Measurements from ENCODE around the gene GDAP1L1.
A peak's percentile ranks its signal among the peaks of the same experiment; 100 is the strongest.

DNA sequence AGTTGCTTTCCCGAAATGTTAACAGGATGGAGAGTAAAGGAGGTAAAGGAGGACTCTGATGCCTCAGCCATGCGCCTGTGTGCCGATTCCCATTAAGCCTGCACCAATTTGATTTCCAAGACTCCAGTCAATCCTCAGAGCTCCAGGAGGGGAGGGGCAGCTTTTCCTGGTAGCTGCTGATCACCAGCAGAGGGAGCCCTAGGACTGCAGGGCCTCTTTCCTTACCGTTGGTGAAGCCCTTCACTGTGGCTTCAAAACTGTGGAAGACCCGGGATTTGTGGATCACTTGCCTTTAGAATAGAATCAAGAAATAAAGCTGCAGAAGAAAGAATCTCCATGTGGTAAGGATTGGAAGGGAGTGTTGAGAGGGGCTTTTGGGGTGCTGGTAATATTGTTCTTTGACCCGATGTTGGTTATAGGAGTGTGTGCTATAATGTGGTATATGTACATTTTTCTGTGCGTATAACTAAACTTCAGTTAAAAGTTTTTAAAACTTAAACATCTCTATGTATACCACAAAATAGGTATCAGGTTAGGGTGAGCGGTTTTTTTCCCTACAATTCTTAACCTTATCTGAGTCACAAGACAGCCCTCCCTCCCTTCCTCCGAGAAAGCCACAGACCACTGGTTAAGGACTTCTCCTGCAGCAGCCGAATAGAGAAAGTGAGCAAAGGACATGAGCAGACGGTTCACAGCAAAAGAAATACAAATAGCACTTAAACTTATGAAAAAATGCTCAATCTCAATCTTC, 29.6 kb upstream of the GDAP1L1 start:
- TF ChIP-seq RFX5 (IDR thresholded peaks at IDR 0.05; ENCODE audit: low read depth, low read length) (no peak), RCOR1 (IDR thresholded peaks at IDR 0.05; ENCODE audit: insufficient replicate concordance, low read length) (no peak), POLR2A (IDR thresholded peaks at IDR 0.05; ENCODE audit: low read depth, low read length) (no peak), RAD21 (IDR thresholded peaks at IDR 0.05; ENCODE audit: low read length) (peak; percentile 88), SMC3 (IDR thresholded peaks at IDR 0.05; ENCODE audit: low read depth, low read length) (peak; percentile 82), FOS (IDR thresholded peaks at IDR 0.05; ENCODE audit: low read depth, low read length) (no peak), MAFK (IDR thresholded peaks at IDR 0.05; ENCODE audit: low read depth, low read length) (no peak), MAZ (IDR thresholded peaks at IDR 0.05; ENCODE audit: borderline replicate concordance, low read depth, low read length) (peak; percentile 52; the same call in 1 of the 2 replicates), CEBPB (IDR thresholded peaks at IDR 0.05; ENCODE audit: low read depth, low read length) (no peak), CHD1 (IDR thresholded peaks at IDR 0.05; ENCODE audit: low read depth, low read length) (no peak), NFE2L2 (IDR thresholded peaks at IDR 0.05; ENCODE audit: low read depth, low read length) (no peak), BHLHE40 (IDR thresholded peaks at IDR 0.05; ENCODE audit: low read depth, low read length) (no peak)
- TF ChIP-seq, protein P1, sequence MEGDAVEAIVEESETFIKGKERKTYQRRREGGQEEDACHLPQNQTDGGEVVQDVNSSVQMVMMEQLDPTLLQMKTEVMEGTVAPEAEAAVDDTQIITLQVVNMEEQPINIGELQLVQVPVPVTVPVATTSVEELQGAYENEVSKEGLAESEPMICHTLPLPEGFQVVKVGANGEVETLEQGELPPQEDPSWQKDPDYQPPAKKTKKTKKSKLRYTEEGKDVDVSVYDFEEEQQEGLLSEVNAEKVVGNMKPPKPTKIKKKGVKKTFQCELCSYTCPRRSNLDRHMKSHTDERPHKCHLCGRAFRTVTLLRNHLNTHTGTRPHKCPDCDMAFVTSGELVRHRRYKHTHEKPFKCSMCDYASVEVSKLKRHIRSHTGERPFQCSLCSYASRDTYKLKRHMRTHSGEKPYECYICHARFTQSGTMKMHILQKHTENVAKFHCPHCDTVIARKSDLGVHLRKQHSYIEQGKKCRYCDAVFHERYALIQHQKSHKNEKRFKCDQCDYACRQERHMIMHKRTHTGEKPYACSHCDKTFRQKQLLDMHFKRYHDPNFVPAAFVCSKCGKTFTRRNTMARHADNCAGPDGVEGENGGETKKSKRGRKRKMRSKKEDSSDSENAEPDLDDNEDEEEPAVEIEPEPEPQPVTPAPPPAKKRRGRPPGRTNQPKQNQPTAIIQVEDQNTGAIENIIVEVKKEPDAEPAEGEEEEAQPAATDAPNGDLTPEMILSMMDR (conservative IDR thresholded peaks at IDR 0.05; ENCODE audit: low read depth, low read length), result peak; percentile 88
- TF ChIP-seq, protein P2, sequence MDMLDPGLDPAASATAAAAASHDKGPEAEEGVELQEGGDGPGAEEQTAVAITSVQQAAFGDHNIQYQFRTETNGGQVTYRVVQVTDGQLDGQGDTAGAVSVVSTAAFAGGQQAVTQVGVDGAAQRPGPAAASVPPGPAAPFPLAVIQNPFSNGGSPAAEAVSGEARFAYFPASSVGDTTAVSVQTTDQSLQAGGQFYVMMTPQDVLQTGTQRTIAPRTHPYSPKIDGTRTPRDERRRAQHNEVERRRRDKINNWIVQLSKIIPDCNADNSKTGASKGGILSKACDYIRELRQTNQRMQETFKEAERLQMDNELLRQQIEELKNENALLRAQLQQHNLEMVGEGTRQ (IDR thresholded peaks at IDR 0.05; ENCODE audit: low read depth, low read length), result no peak
